Stimulated activated CD4-positive, alpha-beta T cell treated with anti-CD3 and anti-CD28 coated beads, Interleukin-2, amount 100 ng/mL, for 48 hours (primary cell): Measurements from ENCODE around the gene SLC5A11.
A peak's percentile ranks its signal among the peaks of the same experiment; 100 is the strongest.
"Not testable (repeated sequence)": the region's sequence is repeated elsewhere in the genome, so short reads cannot be mapped to it uniquely, and the experiment has no call there.

Experiments used
- DNase-seq, 2 donors: peaks; one replicate each; pipeline ENCODE4 v3.0.0-alpha.2; 2020

Gene SLC5A11

DNA sequence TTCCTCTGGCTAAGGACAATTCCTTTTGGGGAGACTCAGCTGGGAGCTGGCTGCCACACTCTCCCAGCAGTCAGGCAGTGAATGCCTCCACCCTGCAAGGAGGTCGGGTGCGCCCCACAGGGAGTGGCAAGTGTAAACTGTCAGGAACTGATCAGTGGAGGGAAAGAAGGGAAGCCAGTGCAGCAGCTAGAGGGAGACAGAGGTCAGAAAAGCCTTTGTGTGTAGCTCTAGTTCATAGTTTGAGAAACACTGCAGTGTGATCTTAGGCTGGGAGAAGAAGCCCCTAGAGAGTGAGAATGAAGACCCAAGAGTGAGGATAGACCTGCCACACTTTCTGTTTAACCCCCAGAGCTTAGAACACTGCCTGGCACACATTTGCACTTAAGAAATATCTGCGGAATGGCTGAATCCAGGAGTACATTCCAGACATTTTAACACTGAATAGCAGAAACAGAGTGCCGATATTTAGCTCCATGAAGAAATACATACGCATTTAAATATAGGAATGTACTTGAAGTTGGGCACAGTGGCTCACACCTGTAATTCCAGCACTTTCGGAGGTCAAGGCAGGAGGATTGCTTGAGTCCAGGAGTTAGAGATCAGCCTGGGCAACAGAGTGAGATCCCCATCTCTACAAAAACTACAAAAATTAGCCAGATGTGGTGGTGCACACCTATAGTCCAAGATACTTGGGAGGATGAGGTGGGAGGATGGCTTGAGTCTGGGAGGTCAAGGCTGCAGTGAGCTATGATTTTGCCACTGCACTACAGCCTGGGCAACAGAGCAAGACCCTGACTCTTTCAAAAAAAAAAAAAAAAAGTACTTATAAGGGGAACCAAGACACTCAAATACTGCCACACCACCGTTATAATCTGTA lies 11.1 kb upstream of the SLC5A11 start:
- DNase-seq, result no peak

- DNase-seq, result no peak
Measured at GRCh38 chr16:24836836-24837235, 8.9 kb upstream of the SLC5A11 start.

GRCh38 chr16:24837969-24838368 lies 7.8 kb upstream of the SLC5A11 start:
- DNase-seq, result no peak

DNA sequence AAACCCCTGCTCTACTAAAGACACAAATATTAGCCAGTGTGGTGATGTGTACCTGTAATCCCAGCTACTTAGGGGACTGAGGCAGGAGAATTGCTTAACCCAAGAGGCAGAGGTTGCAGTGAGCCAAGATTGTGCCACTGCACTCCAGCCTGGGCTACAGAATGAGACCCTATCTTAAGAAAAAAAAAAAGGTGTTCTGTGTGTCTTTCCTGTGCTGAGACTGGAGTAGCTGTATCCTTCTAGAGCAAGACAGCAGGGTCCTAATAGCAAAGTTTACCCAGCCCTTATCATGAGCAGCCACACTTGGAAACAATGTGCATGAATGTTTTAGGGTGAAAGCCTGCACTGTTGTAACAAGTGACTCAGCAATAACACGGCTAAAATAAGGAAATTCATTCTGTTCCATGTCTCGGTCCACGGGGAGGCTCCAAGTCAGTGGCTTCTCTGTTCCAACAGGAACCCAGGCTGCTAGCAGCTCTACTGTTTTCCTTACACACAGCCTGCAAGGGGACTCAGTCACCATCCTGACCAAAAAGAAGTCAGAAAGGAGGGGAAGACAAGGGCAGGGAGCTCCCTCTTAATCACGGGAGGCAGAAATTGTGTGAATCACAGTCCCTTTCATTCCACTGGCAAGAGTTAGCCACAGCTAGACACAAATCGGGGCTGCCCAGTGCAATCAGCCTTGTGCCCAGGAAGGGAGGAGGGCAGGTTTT lies 7.1 kb upstream of the SLC5A11 start:
- no peak for DNase-seq

- no peak for DNase-seq
Measured at GRCh38 chr16:24839347-24839972, 6.3 kb upstream of the SLC5A11 start.

DNA sequence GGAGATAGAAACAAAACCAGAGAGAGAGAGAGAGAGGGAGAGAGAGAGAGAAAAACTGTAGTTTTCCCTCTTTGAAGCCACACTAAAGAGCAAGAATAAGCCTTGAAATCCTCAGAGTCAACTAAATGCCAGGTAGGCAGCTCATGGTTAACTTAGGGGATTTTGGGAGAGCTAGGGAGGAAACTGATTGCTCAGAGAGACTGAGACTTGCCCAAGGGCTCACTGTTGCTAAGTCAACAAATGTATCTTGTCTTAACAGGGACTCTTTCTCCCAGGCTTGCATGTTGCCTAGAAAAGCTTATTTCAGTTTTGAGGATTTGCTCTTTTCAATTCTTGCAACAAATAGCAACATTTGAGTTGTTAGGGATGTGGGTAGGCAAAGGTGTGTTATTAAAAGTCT lies 4.5 kb upstream of the SLC5A11 start:
- no peak for DNase-seq

DNA sequence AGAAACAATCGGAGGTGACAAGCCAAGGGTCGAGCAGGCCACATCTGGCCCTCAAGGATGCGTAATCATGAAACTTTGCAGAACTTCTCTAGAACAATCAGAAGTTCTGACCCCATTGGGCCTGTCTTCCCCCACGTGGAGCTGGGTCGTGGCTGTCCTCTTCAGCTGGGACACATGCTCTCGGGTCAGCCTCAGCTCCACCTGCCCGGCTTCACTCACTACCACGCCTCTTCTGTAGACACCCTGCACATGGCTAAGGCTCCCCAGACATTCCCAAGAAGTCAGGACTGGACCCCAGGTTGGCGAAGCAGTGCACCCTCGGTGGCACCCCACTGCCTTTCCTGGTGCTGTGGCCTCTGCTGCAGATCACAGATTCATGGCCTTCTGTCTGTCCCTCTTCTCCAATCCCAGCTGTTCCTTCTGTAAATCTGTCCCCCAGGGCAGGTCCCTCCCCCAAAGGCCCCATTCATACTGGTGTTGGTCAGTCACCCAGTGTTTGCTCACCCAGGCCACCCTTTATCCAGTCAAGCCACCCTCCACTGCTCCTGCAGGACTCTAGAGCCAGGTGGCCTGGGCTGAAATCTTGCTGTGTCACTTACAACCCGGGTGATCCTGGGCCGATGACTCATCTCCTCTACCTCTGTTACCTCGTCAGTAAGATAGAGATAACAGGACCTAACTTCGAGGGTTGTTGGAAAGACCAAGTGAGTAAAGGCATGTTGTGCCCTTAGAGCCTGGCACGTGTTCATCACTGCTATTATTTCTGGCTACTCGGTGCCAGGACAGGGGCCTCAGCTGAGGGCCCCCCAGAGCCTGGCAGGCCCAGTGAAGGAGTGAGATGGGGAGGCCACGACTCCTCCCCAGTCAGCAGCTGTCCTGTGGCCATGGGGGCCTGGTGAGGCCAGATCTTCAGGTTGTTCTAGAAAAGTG lies 1.4 kb upstream of the SLC5A11 start:
- DNase-seq, result no peak

DNA sequence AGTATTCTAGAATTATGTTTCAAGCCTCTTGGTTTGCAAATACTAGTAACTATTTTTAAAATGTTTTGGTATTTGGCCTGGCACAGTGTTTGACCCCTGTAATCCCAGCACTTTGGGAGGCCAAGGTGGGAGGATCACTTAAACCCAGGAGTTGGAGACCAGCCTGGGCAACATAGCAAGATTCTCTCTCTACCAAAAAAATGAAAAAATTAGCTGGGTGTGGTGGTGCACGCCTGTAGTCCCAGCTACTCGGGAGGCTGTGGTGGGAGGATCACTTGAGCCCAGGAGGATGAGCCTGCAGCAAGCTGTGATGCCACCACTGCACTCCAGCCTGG lies 765 bp upstream of the SLC5A11 start:
- DNase-seq, result not testable (repeated sequence)

DNA sequence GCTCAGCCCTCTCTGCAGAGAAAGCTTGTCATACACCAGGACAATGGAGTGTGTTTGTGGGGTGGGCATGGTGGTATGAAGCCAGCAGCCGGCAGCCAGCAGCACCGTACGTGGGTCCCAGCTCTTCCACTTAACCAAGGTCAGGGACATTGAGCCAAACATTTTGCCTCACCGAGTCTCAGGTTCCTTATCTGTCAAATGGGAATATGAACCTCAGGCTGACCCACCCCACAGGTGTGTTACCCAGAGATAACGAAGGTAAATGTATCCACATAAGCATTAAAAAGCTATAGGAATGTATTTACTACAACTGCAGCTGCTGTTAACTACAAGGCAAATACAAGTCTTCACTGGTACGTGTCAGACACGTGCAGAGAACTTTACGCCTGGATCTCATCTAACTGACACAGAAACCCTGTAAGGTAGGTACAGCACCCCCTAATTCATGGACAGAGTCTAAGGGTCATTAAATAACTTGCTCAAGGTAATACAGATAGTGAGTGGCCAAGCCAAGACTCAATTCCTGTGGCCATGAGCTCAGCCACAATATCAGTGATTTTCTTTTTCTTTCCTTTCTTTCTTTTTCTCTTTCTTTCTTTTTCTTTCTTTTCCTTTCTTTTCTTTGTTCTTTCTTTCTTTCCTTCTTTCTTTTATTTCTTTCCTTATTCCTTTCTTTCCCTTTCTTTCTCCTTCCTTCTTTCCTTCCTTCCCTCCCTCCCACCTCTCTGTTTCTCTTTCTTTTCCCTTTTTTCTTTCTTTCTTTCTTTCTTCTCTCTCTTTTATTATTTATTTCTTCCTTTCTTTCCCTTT lies 990 bp downstream of the SLC5A11 start:
- DNase-seq, result no peak

GRCh38 chr16:24847358-24847664 lies 1.5 kb downstream of the SLC5A11 start:
- no peak for DNase-seq

DNA sequence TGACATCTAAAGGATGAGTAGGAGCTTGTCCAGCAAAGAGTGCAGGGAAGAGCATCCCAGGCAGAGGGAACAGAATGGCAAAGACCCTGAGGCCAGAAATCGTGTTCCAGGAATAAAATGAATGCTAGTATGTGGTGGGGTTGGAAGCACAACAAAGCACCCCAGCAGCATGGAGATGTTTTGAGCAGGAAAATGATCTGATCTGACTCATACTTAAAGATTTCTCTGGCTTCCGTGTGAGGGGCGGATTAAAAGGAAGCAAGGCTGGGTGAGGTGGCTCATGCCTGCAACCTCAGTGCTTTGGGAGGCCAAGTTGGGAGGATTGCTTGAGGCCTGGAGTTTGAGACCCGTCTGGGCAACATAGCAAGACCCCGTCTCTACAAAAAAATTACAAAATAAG lies 2.3 kb downstream of the SLC5A11 start:
- no peak for DNase-seq

DNA sequence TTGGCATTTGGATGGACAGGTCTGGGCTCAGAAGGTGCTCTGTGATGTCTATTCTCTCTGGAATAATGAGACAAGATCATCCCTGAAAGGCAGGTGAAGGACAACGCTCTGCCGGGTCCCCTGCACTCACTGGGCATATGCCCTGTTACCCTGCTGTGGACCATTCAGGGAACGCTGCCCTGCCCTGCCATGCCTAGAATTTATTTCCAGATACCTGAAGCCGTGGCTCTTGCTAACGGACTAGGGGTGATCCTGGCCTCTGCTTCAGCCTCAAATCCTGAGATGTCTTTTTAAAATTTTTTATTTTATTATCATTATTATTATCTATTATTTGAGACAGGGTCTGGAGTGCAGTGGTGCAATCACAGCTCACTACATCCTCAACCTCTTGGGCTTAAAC lies 3.9 kb downstream of the SLC5A11 start:
- DNase-seq, result no peak

- no peak for DNase-seq
Measured at GRCh38 chr16:24850289-24850938, 4.7 kb downstream of the SLC5A11 start.

GRCh38 chr16:24851700-24852099 lies 5.9 kb downstream of the SLC5A11 start:
- peak in 1 of 2 donors; percentile 31 for DNase-seq

- no peak for DNase-seq
Measured at GRCh38 chr16:24852281-24852721, 6.5 kb downstream of the SLC5A11 start.

- DNase-seq, result no peak
Measured at GRCh38 chr16:24853169-24853824, 7.5 kb downstream of the SLC5A11 start.

- DNase-seq, result no peak
Measured at GRCh38 chr16:24853830-24854229, 8.1 kb downstream of the SLC5A11 start.

DNA sequence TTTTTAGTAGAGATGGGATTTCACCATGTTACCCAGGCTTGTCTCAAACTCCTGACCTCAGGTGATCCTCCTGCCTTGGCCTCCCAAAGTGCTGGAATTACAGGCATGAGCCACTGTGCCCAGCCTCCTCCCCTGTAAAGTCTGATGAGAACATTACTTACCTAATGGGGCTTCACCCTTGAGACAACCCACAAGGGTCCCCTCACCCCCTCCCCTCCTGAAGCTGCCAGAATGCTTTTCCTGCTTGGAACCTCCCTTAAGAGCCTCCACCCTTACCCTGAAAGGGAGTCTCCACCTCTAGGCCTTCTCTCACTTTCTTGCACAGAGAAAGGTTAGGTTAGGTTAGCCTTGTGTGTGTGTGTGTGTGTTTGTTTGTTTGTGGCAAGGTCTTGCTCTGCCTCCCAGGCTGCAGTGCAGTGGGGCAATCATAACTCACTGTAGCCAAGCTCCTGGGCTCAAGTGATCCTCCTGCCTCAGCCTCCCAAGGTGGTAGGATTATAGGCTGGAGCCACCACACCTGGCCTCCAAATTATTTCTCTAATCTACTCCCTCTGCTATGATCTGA lies 8.9 kb downstream of the SLC5A11 start:
- DNase-seq, result no peak

GRCh38 chr16:24855678-24856077 lies 9.9 kb downstream of the SLC5A11 start:
- DNase-seq, result no peak

- not testable (repeated sequence) for DNase-seq
Measured at GRCh38 chr16:24856871-24857270, 11.1 kb downstream of the SLC5A11 start.
